SK-N-SH treated with all-trans-retinoic acid at 6 μM for 48 hours (cell line): ENCODE data around the gene CCR6.

ENCODE experiments used
- ATAC-seq: fragments of 200-7000 bp; cut with Tn5 transposase; 3 replicates; pipeline ENCODE4 v1.9.1; 2020; ENCODE audit warnings: mild to moderate bottlenecking, moderate library complexity
- ARNTL ChIP-seq: fragments of 450-650 bp; formaldehyde crosslinking; IDR thresholded peaks from 2 replicates; pipeline ENCODE4 v1.5.0; 2020; ENCODE audit warnings: low read depth, mild to moderate bottlenecking, moderate library complexity, borderline replicate concordance
- BACH2 ChIP-seq: fragments of 250-450 bp; sonication (Bioruptor Pico); IDR thresholded peaks from 2 replicates; pipeline ENCODE4 v1.9.0; 2021; ENCODE audit warnings: mild to moderate bottlenecking, borderline replicate concordance
- CREB5 ChIP-seq: fragments of 250-450 bp; sonication (Bioruptor Pico); IDR thresholded peaks from 2 replicates; pipeline ENCODE4 v1.5.1; 2020; ENCODE audit warnings: low read depth, mild to moderate bottlenecking, moderate library complexity
- CSDC2 ChIP-seq: fragments of 250-450 bp; sonication (Bioruptor Pico); IDR thresholded peaks from 2 replicates; pipeline ENCODE4 v1.5.0; 2020; ENCODE audit warnings: mild to moderate bottlenecking, moderate library complexity
- ESRRG ChIP-seq: fragments of 250-450 bp; sonication (Bioruptor Pico); IDR thresholded peaks from 2 replicates; pipeline ENCODE4 v1.6.1; 2021; ENCODE audit warnings: mild to moderate bottlenecking
- OSR1 ChIP-seq: fragments of 250-450 bp; sonication (Bioruptor Pico); IDR thresholded peaks from 2 replicates; pipeline ENCODE4 v1.8.0; 2022; ENCODE audit warnings: moderate library complexity, mild to moderate bottlenecking, inconsistent platforms
- PATZ1 ChIP-seq: fragments of 250-450 bp; sonication (Bioruptor Pico); IDR thresholded peaks from 2 replicates; pipeline ENCODE4 v1.8.0; 2020; ENCODE audit warnings: mild to moderate bottlenecking, moderate library complexity, borderline replicate concordance
- POU6F1 ChIP-seq: fragments of 250-450 bp; sonication (Bioruptor Pico); IDR thresholded peaks from 2 replicates; pipeline ENCODE4 v1.8.0; 2021; ENCODE audit warnings: low read depth, mild to moderate bottlenecking, moderate library complexity, borderline replicate concordance
- PPARA ChIP-seq: fragments of 250-450 bp; sonication (Bioruptor Pico); IDR thresholded peaks from 2 replicates; pipeline ENCODE4 v1.5.0; 2020; ENCODE audit warnings: mild to moderate bottlenecking, borderline replicate concordance
- RARB ChIP-seq: fragments of 250-450 bp; sonication (Bioruptor Pico); IDR thresholded peaks from 2 replicates; pipeline ENCODE4 v1.8.0; 2021; ENCODE audit warnings: mild to moderate bottlenecking, moderate library complexity
- SNAI2 ChIP-seq: fragments of 250-450 bp; sonication (Bioruptor Pico); IDR thresholded peaks from 2 replicates; pipeline ENCODE4 v1.5.0; 2020; ENCODE audit warnings: mild to moderate bottlenecking, moderate library complexity
- TCF4 ChIP-seq: fragments of 250-450 bp; sonication (Bioruptor Pico); IDR thresholded peaks from 2 replicates; pipeline ENCODE4 v1.8.0; 2021; ENCODE audit warnings: mild to moderate bottlenecking, moderate library complexity, borderline replicate concordance
- TOX ChIP-seq: fragments of 250-450 bp; sonication (Bioruptor Pico); IDR thresholded peaks from 2 replicates; pipeline ENCODE4 v1.8.0; 2021; ENCODE audit warnings: mild to moderate bottlenecking, moderate library complexity, borderline replicate concordance
- TSHZ2 ChIP-seq: fragments of 250-450 bp; sonication (Bioruptor Pico); IDR thresholded peaks from 2 replicates; pipeline ENCODE4 v1.5.0; 2020; ENCODE audit warnings: mild to moderate bottlenecking, moderate library complexity
- ZNF565 ChIP-seq: fragments of 450-650 bp; formaldehyde crosslinking; conservative IDR thresholded peaks from 2 replicates; pipeline ENCODE4 v1.5.0; 2020; ENCODE audit warnings: low read depth, mild to moderate bottlenecking, moderate library complexity
- ZNF70 ChIP-seq: fragments of 450-650 bp; formaldehyde crosslinking; IDR thresholded peaks from 2 replicates; pipeline ENCODE4 v1.5.0; 2020; ENCODE audit warnings: mild to moderate bottlenecking, moderate library complexity
- ZNF8 ChIP-seq: fragments of 450-650 bp; formaldehyde crosslinking; IDR thresholded peaks from 2 replicates; pipeline ENCODE4 v1.5.0; 2020; ENCODE audit warnings: mild to moderate bottlenecking, moderate library complexity

CCR6 gene

DNA sequence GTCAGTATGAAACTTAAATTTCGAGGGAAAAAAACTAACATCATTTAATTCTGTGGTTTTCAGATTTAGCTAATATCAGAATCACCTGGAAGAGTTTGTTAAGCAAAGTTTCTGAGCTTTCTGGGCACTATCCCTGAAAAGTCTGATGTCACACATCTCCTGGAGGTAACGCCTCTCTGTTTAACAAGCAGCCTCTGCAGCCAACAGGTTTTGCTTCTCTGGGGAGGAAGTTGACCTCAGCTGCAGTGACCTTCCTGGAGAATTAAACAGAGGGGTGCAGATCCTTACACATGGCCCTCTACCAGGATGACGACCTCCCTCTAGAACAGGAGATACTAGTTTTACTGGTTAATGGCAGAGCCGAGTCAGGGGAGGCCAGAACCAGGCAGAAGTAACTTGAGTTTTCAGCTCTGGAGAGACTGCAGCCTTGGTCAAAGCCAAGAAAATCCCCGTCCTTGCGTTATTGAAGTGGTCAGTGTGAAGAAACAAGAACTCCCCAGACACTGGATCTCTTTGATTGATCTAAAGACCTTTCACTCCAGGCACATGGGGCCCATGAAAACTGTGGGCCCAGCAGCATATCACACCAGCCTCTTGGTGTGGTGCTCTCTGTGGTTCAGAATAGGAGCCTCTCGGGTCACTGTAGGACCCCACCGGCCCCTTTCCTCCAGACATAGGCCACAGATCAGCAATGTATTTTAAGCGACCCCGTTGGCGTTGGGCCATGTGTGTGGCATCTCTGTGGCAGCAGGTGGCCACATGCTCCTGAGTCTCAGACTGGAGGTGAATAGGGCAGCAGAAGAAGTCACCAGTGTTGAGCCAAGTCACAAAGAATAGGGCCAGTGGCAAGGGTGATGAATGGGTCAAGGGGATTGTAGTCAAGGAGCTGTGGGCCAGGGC, 33.4 kb upstream of the CCR6 start:
- ATAC-seq = no peak
- no peak for TF ChIP-seq TOX (CRISPR knock-in tag)
- TF ChIP-seq PPARA (CRISPR knock-in tag) = no peak
- no peak for TF ChIP-seq RARB (CRISPR knock-in tag)
- no peak for TF ChIP-seq BACH2 (CRISPR knock-in tag)
- TF ChIP-seq OSR1 = no peak

DNA sequence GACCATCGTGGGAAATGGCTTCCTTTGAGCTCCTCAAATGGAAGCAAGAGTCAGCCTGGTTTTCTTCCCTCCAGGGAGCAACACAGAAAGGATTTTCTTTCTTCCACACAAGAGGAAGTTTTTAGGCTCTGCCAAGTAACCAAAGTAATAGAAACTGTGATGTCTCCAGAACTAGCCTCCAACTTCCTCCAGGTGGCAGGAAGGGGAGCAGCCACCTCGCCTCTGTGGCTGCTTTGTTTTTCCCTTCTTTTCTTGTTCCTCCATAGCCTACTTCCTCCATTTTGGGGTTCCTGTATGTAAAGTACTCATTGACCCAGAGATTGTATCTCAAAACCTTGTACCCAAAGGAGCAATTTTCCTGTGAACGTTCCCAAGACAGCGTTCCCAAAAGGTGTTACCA, 32.7 kb upstream of the CCR6 start:
- no peak for TF ChIP-seq TSHZ2 (CRISPR knock-in tag)
- no peak for TF ChIP-seq PPARA (CRISPR knock-in tag)
- no peak for TF ChIP-seq CSDC2
- ATAC-seq = no peak

- TF ChIP-seq ZNF8 (CRISPR knock-in tag) (no peak), ZNF70 (CRISPR knock-in tag) (no peak), ZNF565 (no peak), PATZ1 (CRISPR knock-in tag) (no peak), TCF4 (CRISPR knock-in tag) (no peak), BACH2 (CRISPR knock-in tag) (no peak), POU6F1 (no peak), ESRRG (CRISPR knock-in tag) (no peak), ARNTL (CRISPR knock-in tag) (no peak), SNAI2 (CRISPR knock-in tag) (no peak), TOX (CRISPR knock-in tag) (no peak), TSHZ2 (CRISPR knock-in tag) (no peak)
- no peak for ATAC-seq
These were observed 31.7 kb upstream of the CCR6 start for GRCh38 chr6:167091026-167091804.

DNA sequence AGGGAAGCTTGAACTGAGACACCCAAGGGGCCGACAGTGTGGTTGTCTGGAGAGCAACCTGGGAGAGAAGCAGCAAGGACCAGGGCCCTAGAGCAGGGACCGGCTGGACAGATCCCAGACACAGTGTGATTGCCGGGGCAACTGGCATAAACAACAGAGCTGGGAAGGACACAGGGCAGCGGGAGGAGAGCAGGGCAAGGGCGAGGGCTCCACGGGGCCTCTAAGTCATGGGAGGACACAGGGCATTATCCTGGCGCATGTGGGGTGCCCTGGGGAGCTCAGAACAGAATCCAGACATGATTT, 31.1 kb upstream of the CCR6 start:
- no peak for ATAC-seq
- TF ChIP-seq ESRRG (CRISPR knock-in tag) (no peak), CREB5 (no peak)
